ENCODE measurements around the gene PMEPA1.

DNA sequence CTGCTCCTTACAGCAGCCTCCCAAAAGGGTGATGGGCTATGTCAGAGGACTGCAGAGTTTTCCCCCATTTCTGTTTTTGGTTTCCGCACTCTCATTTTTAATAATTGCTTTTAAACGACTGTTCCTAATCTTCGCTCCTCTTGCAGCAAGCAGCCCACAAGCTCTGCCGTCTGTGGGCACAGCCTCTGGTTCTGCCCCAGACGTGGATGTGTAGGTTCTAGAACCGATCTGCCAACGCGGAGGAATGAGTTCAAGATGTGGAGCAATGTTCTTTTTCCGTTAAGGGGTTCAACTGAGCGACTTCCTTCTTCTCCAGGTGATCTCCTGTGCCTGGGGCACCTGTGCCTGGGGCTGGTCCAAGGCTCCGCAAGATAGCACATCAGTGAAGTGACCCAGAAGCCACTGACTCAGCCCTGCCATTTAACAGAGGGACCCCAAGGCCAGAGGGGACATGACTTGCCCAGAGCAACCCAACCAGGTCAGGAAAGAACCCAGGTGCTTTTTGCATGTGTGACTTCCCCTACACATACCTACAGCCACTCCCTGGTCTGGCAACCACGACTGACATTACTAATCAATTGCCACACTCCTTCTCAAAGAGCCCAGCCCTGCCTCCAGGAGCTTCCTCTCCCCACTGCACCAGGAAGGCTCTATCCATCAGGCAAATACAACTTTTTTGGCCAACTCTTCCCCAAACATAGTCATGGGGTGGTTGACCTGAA, 22.7 kb downstream of the PMEPA1 start:
- TF ChIP-seq, protein P1, sequence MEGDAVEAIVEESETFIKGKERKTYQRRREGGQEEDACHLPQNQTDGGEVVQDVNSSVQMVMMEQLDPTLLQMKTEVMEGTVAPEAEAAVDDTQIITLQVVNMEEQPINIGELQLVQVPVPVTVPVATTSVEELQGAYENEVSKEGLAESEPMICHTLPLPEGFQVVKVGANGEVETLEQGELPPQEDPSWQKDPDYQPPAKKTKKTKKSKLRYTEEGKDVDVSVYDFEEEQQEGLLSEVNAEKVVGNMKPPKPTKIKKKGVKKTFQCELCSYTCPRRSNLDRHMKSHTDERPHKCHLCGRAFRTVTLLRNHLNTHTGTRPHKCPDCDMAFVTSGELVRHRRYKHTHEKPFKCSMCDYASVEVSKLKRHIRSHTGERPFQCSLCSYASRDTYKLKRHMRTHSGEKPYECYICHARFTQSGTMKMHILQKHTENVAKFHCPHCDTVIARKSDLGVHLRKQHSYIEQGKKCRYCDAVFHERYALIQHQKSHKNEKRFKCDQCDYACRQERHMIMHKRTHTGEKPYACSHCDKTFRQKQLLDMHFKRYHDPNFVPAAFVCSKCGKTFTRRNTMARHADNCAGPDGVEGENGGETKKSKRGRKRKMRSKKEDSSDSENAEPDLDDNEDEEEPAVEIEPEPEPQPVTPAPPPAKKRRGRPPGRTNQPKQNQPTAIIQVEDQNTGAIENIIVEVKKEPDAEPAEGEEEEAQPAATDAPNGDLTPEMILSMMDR (conservative IDR thresholded peaks at IDR 0.05) = no peak
- TF ChIP-seq ZFX (IDR thresholded peaks at IDR 0.05) = no peak
